B cell (primary cell): ENCODE measurements around the gene MTHFSD. TPM values are rescaled to one million over a fixed set of nuclear protein-coding genes. Genes with fewer than 3 reads are reported as not detected.

Experiments used
- ATAC-seq: fragments of 200-7000 bp; cut with Tn5 transposase; one replicate; pipeline ENCODE4 v1.10.0; 2021; ENCODE audit warnings: low read depth, mild to moderate bottlenecking, moderate number of reproducible peaks, moderate library complexity
- CTCF ChIA-PET: fragments of 350-600 bp; sonication (Branson Sonifier 250); formaldehyde crosslinking; loops from one replicate; lab custom pipeline; 2021; ENCODE audit warnings: antibody characterized with exemption, inconsistent platforms; lab: Charles Lee
- POLR2A ChIA-PET: fragments of 350-600 bp; sonication (Branson Sonifier 250); formaldehyde crosslinking; loops from one replicate; lab custom pipeline; 2021; ENCODE audit warnings: antibody characterized with exemption; lab: Charles Lee
- DNase-seq: peaks from one replicate; pipeline ENCODE4 v3.0.0; 2013
- H2AFZ ChIP-seq: 2 replicates; pipeline ENCODE4 v1.6.1; 2012; ENCODE audit warnings: mild to moderate bottlenecking, low read depth, low read length; ENCODE audit not compliant: insufficient read depth, poor library complexity, severe bottlenecking
- H3K27ac ChIP-seq, 2 donors: 1 replicate in 1 of 2; 2 replicates in 1 of 2; pipeline ENCODE4 v1.5.1; 2012 to 2013; ENCODE audit warnings: low read length in 2 of 2, mild to moderate bottlenecking in 2 of 2, moderate library complexity in 1 of 2
- H3K27me3 ChIP-seq, 4 experiments: fragments of 200-600 bp in 1 of 4; sonication (generic) in 1 of 4; replicated peaks in 1 of 4; 1 replicate in 2 of 4; 2 replicates in 2 of 4; pipeline versions ENCODE4 v1.6.1 to v1.7.0; 2013 to 2016; ENCODE audit warnings: low read length in 3 of 4, mild to moderate bottlenecking in 2 of 4, mixed read lengths in 1 of 4, moderate library complexity in 1 of 4; ENCODE audit not compliant: insufficient read depth in 4 of 4, control insufficient read depth in 3 of 4; ENCODE audit errors: control extremely low read depth in 1 of 4
- H3K36me3 ChIP-seq, 2 experiments: replicated peaks in 1 of 2; 1 replicate in 1 of 2; 2 replicates in 1 of 2; pipeline versions ENCODE4 v1.6.1 to v1.7.1; 2013; ENCODE audit warnings: low read length in 1 of 2; ENCODE audit not compliant: insufficient read depth in 2 of 2, control insufficient read depth in 1 of 2; ENCODE audit errors: control extremely low read depth in 1 of 2, extremely low read depth in 1 of 2
- H3K4me1 ChIP-seq, 2 donors: fragments of 200-600 bp in 1 of 2; sonication (generic) in 1 of 2; 1 replicate in 1 of 2; 2 replicates in 1 of 2; pipeline versions ENCODE4 v1.5.1 to v1.6.1; 2013 to 2017; ENCODE audit warnings: low read length in 2 of 2; ENCODE audit not compliant: control insufficient read depth in 2 of 2, insufficient read depth in 2 of 2
- H3K4me2 ChIP-seq: replicated peaks from 2 replicates; pipeline ENCODE3; 2012; ENCODE audit warnings: mild to moderate bottlenecking, low read depth, low read length; ENCODE audit not compliant: poor library complexity, severe bottlenecking
- H3K4me3 ChIP-seq, 5 experiments: fragments of 200-600 bp in 1 of 5; sonication (generic) in 1 of 5; 1 replicate in 3 of 5; 2 replicates in 2 of 5; pipeline versions ENCODE4 v1.5.1 to v1.7.0; 2011 to 2016; ENCODE audit warnings: low read length in 4 of 5, mild to moderate bottlenecking in 4 of 5, low read depth in 2 of 5, control low read depth in 1 of 5, moderate library complexity in 1 of 5; ENCODE audit not compliant: insufficient read depth in 1 of 5; ENCODE audit errors: control extremely low read depth in 1 of 5, extremely low read depth in 1 of 5
- H3K79me2 ChIP-seq: fragments of 200-600 bp; sonication (generic); one replicate; pipeline ENCODE4 v1.6.0; 2016; ENCODE audit warnings: low read length; ENCODE audit not compliant: control insufficient read depth, insufficient read depth
- H3K9ac ChIP-seq: fragments of 200-600 bp; sonication (generic); 2 replicates; pipeline ENCODE4 v1.6.1; 2017; ENCODE audit warnings: mild to moderate bottlenecking, low read length, moderate library complexity
- H3K9me3 ChIP-seq, 3 donors: one replicate each; pipeline versions ENCODE4 v1.6.1 to v1.7.1; 2013; ENCODE audit warnings: low read length in 2 of 3; ENCODE audit not compliant: control insufficient read depth in 2 of 3, insufficient read depth in 1 of 3; ENCODE audit errors: control extremely low read depth in 1 of 3
- H4K20me1 ChIP-seq: 2 replicates; pipeline ENCODE4 v1.6.0; 2012; ENCODE audit warnings: mild to moderate bottlenecking, low read length; ENCODE audit not compliant: insufficient read depth, control insufficient read depth, poor library complexity, severe bottlenecking
- H3K27ac Mint-ChIP-seq: one replicate; pipeline ENCODE4 v1.8.0; 2021; ENCODE audit warnings: mixed read lengths
- H3K27me3 Mint-ChIP-seq: one replicate; pipeline ENCODE4 v1.8.0; 2021; ENCODE audit warnings: mixed read lengths
- H3K4me1 Mint-ChIP-seq: one replicate; pipeline ENCODE4 v1.8.0; 2021; ENCODE audit warnings: mixed read lengths
- H3K4me3 Mint-ChIP-seq: one replicate; pipeline ENCODE4 v1.8.0; 2021; ENCODE audit warnings: mixed read lengths
- H3K9me3 Mint-ChIP-seq: one replicate; pipeline ENCODE4 v1.8.0; 2022; ENCODE audit warnings: mixed read lengths; ENCODE audit not compliant: insufficient read depth
- EZH2 ChIP-seq: IDR thresholded peaks from 2 replicates; pipeline ENCODE4 v1.6.1; 2012; ENCODE audit warnings: borderline replicate concordance, low read depth, mild to moderate bottlenecking, moderate library complexity, low read length; ENCODE audit not compliant: insufficient read depth, poor library complexity, severe bottlenecking
- WGBS: methylation state at CpG from one replicate; pipeline ENCODE4 v1.1.5; 2013; ENCODE audit warnings: missing lambda C conversion rate; ENCODE audit not compliant: insufficient coverage; 5-methylcytosine and 5-hydroxymethylcytosine counted together
- intact Hi-C: fragments of 100-400 bp; cut with micrococcal nuclease; formaldehyde crosslinking; loops from one replicate; pipeline ENCODE4 v1.10.0; 2022
- polyA plus RNA-seq: library from polyadenylated mRNA; depleted of rRNA; stranded (reverse); fragments of >200 nt; gene quantifications from 2 replicates; pipeline ENCODE4 v1.2.3, GENCODE V29; 2012
- total RNA-seq, 2 donors: library from RNA; stranded (reverse); fragments of 120-200 nt in 1 of 2; gene quantifications; 1 replicate in 1 of 2; 2 replicates in 1 of 2; pipeline versions ENCODE4 v1.2.3 to v1.2.4, GENCODE V29; 2013 to 2022
- TF ChIP-seq, protein P1 (sequence below): fragments of 200-600 bp; IDR thresholded peaks from one replicate; pipeline ENCODE4 v1.8.0; 2022; ENCODE audit warnings: antibody characterized with exemption, mild to moderate bottlenecking

MTHFSD gene
- total and polyA plus RNA-seq, 2 donors (not counting 1 experiment from before 2014, with no cell fraction given) = 21.5 to 42.0 TPM

DNA sequence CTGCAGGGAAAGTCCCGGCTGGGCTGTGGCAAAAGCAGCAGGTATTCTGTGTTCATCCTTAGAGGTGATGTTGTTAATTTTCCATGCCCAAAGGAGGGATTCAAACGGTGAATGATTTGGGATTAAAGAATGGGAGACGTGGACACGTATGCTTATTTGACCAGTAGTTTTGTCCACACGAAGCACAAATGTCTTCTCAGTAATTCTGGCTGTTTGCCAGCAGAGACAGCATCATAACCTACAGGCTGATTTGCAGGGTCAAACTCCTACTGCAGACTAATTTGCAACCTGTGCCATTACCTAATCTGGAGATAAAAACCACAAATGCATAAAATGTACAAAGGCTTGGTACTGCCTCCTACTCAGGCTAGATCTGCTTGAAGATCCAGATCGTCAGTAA, 14.1 kb downstream of the MTHFSD start:
- ATAC-seq (no peak), DNase-seq (no peak)
- no peaks in the 10 kb centered on the region for H3K4me1 Mint-ChIP-seq
- ChIA-PET CTCF (no interaction called here), POLR2A (no interaction called here)
- no peaks in the 10 kb centered on the region for H3K9me3 Mint-ChIP-seq
- no peak overlapping the region for H2AFZ ChIP-seq
- no peak overlapping the region for H3K9ac ChIP-seq
- no peak overlapping the region for H3K27ac Mint-ChIP-seq
- no peak overlapping the region for H3K27ac ChIP-seq
- no peaks in the 10 kb centered on the region for H3K27me3 Mint-ChIP-seq
- no peaks in the 10 kb centered on the region for H4K20me1 ChIP-seq
- H3K36me3 ChIP-seq = peaks cover 0 to 74% of the 10 kb centered on the region in 2 experiments
- H3K4me3 Mint-ChIP-seq = no peak overlapping the region
- H3K27me3 ChIP-seq = no peaks in the 10 kb centered on the region
- H3K4me1 ChIP-seq = no peaks in the 10 kb centered on the region
- WGBS = 89% methylated on average over 5 of the region's 6 CpGs
- H3K4me2 ChIP-seq = no peak overlapping the region
- H3K79me2 ChIP-seq = no peaks in the 10 kb centered on the region
- no peaks in the 10 kb centered on the region for H3K9me3 ChIP-seq
- no peak overlapping the region for H3K4me3 ChIP-seq
- TF ChIP-seq, protein P1, sequence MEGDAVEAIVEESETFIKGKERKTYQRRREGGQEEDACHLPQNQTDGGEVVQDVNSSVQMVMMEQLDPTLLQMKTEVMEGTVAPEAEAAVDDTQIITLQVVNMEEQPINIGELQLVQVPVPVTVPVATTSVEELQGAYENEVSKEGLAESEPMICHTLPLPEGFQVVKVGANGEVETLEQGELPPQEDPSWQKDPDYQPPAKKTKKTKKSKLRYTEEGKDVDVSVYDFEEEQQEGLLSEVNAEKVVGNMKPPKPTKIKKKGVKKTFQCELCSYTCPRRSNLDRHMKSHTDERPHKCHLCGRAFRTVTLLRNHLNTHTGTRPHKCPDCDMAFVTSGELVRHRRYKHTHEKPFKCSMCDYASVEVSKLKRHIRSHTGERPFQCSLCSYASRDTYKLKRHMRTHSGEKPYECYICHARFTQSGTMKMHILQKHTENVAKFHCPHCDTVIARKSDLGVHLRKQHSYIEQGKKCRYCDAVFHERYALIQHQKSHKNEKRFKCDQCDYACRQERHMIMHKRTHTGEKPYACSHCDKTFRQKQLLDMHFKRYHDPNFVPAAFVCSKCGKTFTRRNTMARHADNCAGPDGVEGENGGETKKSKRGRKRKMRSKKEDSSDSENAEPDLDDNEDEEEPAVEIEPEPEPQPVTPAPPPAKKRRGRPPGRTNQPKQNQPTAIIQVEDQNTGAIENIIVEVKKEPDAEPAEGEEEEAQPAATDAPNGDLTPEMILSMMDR = no peak
- no peak for TF ChIP-seq EZH2
- intact Hi-C loops = no loop called here

DNA sequence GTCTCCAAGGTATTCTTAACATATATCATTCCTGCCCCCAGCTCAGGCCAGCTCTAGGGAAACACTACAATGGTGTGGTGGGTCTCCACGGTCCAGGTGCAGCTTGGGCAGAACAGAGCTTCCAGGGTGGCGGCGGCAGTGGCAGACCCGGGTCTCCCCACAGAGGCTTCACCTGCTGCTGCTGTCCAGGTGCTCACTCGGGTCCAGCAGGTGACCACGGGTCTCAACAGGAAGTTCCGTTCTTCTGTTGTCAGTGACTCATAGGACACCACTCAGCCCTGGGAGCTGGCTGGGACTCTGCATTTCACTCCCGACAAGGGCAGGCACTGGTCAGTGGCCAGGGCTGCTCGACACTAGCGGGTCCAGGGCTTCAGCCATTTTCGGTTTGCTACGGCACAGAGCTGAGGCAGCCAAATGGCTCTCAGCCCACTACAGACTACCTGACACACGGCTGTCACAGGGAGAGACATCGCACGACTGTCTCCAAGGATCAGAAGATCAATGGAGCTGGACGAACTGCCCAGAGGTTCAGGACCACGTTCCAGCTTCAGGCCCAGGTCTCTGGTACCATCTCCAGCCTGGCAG, 16.7 kb downstream of the MTHFSD start:
- ATAC-seq (no peak), DNase-seq (no peak)
- H3K27me3 ChIP-seq = no peaks in the 10 kb centered on the region
- WGBS = 97% methylated on average over 17 of the region's 17 CpGs
- Mint-ChIP-seq H3K27me3 (no peaks in the 10 kb centered on the region), H3K4me3 (no peak overlapping the region), H3K27ac (no peak overlapping the region), H3K4me1 (no peaks in the 10 kb centered on the region), H3K9me3 (no peaks in the 10 kb centered on the region)
- no peaks in the 10 kb centered on the region for H4K20me1 ChIP-seq
- no peaks in the 10 kb centered on the region for H3K4me1 ChIP-seq
- H3K9ac ChIP-seq = no peak overlapping the region
- H3K4me3 ChIP-seq = no peak overlapping the region
- no peak overlapping the region for H3K27ac ChIP-seq
- no peak overlapping the region for H2AFZ ChIP-seq
- H3K36me3 ChIP-seq = peaks cover 3 to 56% of the 10 kb centered on the region in 2 experiments
- H3K9me3 ChIP-seq = no peaks in the 10 kb centered on the region
- H3K79me2 ChIP-seq = no peaks in the 10 kb centered on the region
- intact Hi-C loops = no loop called here
- CTCF ChIA-PET = no interaction called here
- TF ChIP-seq, protein P1 = no peak
- TF ChIP-seq EZH2 = no peak
- POLR2A ChIA-PET = no interaction called here
- H3K4me2 ChIP-seq = no peak overlapping the region
